GM19395 (cell line): ENCODE data around the gene WBP1L.
"Not testable (repeated sequence)": the region's sequence is repeated elsewhere in the genome, so short reads cannot be mapped to it uniquely, and the experiment has no call there.

Experiments
- ATAC-seq: cut with Tn5 transposase; IDR thresholded peaks from one replicate; pipeline ENCODE4 v1.9.1; 2021; ENCODE audit warnings: mild to moderate bottlenecking, moderate library complexity; ENCODE audit not compliant: unreplicated experiment

Gene WBP1L

DNA sequence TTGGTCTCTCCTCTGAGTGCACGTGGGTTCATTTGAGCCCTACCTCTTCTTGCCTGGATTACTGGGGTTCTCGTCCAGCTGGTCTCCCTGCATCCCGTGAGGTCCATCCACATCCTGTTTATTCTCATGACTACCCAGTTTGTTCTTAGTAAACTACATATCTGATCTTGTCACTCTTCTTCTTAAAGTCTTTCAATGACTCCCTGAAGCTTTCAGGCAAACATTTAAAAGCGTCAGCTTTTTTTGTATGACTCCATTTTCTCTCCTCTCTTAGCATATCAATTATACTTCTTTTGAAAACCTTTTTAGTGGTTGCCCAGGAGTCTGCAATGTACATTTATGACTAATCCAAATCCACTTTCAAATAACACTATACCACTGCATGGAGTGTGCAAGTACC is 21.8 kb upstream of the WBP1L start:
- ATAC-seq = no peak

DNA sequence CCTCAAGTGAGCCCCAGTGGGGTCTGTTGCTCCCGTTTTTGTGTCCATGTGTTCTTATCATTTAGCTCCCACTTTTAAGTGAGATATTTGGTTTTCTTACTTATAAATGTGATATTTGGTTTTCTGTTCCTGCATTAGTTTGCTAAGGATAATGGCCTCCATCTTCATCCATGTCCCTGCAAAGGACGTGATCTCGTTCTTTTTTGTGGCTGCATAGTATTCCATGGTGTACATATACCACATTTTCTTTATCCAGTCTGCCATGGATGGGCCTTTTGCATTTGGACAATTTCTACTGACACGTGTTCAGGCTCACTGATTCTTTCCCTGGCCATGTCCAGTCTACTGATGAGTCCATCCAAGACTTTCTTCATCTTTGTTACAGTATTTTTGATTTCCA is 19.8 kb upstream of the WBP1L start:
- no peak for ATAC-seq

DNA sequence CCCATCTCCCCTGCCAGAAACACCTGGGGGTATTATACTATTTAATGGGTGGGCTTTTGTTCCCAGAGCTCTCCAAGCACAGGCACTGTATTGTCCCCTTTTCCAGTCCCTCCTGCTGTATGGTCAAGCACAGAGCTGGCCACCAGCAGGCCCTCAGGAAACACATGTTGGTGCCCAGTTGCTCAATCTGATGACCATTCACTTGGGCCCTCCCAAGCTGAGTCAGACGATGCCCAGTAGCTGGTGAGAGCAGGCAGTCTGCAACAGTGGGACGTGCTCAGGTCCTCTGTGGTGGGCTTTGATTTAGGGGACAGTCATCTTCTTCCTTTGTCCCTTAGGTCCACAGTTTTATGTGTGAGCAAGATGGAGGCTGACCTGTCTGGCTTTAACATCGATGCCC is 17.5 kb upstream of the WBP1L start:
- ATAC-seq = no peak

DNA sequence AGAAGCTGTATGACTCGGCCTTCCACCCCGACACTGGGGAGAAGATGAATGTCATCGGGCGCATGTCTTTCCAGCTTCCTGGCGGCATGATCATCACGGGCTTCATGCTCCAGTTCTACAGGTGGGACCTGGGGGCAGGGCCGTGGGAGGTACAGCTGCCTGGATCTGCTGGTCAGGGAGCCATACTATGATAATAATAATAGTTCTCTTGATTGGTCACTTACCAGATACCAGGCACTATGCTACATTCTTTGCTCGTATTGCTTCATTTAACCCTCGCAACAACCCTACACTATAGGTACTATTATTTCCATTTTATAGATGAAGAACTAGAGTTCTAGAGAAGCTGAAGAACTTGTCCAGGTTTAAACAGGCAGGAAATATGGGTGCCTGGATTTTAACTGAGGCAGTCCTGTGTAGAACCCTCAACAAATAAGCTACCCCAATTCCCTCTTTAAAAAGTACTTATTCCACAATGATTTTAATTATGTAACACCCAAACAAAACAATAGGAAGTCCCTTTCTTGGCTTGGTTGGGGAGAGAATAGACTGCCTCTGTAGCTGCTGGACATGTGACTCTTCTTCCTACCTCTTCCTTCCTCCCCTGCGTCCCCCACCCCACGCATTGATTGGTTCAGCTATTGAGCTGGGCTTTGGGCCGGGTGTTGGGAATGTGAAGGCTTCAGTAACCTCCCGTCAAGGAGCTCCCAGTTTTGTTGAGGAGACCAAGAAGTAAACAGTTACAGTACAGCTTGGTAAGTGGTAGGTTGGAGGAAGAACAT is 16.5 kb upstream of the WBP1L start:
- ATAC-seq = no peak

- no peak for ATAC-seq
Observed at GRCh38 chr10:102729029-102730026, 14.4 kb upstream of the WBP1L start.

DNA sequence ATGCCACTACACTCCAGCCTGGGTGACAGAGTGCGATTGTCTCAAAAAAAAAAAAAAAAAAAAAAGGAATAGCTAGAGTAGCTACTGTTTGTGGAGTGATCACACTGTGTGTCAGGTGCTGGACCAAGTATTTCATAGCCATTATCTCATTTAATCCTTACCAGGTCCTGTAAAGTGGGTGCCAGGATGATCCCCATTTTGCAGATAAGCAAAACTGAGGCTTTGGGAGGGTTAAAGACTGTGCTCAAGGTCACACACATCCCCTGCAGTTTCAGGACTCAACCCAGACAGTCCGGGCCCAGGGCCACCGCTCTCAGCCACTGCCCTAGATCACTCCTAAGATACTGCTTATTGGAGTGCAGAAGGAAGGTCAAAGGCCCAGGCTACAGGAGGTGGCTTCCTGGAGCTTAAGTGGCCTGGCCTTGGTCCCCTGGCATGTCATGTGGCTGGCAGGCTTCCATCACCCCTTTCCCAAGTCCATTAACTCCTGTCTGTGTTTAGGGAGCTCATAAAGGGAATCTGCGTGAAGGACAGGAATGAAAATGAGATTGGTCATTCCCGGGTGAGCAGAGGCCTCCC is 12.4 kb upstream of the WBP1L start:
- no peak for ATAC-seq

GRCh38 chr10:102732661-102733060 is 11.1 kb upstream of the WBP1L start:
- no peak for ATAC-seq

- ATAC-seq = no peak
Observed at GRCh38 chr10:102735065-102735562, 8.6 kb upstream of the WBP1L start.

DNA sequence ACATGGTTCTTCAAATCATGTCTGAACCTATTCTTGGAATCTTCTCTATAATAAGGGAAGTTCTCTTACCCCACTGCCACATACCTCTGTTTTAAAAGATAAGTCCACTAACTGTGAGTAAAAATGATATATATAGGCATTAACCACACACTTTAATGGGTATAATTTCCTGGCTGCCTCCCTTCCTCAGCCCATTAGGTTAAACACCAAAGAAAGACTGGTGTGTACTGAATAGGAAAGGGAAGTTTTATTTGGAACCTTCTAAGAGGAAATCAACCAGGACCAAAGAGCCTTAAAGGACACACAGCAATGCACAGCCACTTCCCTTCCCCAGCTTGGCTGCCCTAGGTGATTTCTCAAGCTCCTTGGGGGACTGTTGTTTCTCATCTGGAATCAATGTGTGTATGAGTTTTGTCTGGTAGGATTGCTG is 5.0 kb upstream of the WBP1L start:
- no peak for ATAC-seq

DNA sequence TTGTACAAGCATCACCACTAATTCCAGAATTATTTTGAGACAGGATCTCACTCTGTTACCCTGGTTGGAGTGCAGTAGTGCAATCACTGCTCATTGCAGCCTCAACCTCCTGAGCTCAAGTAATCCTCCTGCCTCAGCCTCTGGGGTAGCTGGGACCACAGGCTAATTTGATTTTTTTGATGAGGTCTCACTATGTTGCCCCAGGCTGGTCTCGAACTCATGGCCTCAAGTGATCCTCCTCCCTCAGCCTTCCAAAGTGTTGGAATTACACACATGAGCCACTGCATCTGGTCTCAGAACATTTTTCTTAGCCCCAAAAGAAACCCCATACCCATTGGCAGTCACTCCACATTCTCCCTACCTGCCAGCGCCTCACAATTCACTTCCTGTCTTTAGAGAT is 3.5 kb upstream of the WBP1L start:
- ATAC-seq = no peak

- no peak for ATAC-seq
Observed at GRCh38 chr10:102741726-102742237, 2.0 kb upstream of the WBP1L start.

- ATAC-seq = not testable (repeated sequence)
Observed at GRCh38 chr10:102742313-102742712, 1.4 kb upstream of the WBP1L start.

GRCh38 chr10:102743078-102743587 is 615 bp upstream of the WBP1L start:
- peak; percentile 9 for ATAC-seq

- peak; percentile 7 for ATAC-seq
Observed at GRCh38 chr10:102744374-102745051, 765 bp downstream of the WBP1L start.

- ATAC-seq = no peak
Observed at GRCh38 chr10:102745157-102745556, 1.4 kb downstream of the WBP1L start.

GRCh38 chr10:102752266-102752930 is 8.7 kb downstream of the WBP1L start:
- ATAC-seq = no peak

DNA sequence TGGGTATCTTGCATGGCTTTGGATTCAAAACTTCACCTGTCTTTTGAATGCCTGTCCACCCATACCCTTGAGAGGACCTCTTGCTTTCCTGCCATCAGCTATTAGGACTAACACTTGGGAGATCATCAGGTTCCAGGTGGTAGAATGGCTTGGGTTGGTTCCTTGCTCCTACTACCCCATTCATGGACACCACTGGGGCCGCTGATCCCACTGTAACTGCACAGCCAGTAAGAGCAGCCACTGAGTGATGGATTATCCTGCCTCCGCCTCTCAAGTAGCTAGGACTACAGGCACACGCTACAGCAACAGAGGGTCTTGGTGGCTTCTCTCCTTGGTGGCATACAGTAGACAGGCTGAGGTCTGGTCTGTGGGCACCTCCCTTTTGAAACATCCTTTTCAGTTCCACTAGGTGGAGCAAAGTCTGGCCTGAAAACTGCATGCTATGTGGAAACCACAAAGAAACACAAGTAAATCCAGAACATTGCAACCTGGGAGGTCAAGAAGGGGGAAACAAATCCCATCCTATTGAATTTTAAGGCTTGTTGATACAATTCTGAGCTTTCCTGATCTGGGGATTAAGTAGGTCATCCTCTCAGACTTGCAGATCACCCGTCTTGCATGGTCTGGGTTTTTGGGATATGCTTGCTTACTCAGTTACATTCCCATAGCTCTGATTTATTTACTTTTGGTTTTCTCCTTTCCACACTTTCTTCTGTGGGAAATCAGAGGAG is 9.4 kb downstream of the WBP1L start:
- no peak for ATAC-seq

DNA sequence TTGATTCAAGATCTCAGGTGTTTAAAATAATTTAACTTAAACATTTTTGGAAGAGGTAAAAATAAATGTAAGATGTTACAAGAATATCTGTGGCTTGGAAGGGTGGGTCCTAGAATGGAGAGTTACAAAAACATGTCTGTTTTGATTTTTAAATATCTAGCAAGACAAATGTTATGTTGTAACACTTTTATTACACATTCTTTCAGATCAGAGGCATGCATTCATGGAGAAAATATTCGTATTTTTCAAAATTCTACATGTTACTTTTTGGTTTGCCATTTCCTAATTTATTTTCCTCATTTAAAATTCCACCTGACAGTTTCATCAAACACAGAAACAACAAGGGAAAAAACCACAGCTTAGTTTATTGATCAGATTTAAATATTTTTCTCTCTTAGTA is 10.0 kb downstream of the WBP1L start:
- ATAC-seq = no peak

- ATAC-seq = no peak
Observed at GRCh38 chr10:102757323-102757722, 13.6 kb downstream of the WBP1L start.
